LNCaP clone FGC (cell line): Measurements from ENCODE around the gene FIGNL1.

Source experiments
- DNase-seq: peaks from one replicate; pipeline ENCODE4 v3.0.0-alpha.2; 2011; ENCODE audit warnings: low read depth
- H3K4me3 ChIP-seq: 2 replicates; pipeline ENCODE4 v1.5.1; 2011; ENCODE audit warnings: mild to moderate bottlenecking, low read depth, low read length, control low read depth
- TF ChIP-seq, protein P1 (sequence below): IDR thresholded peaks from 2 replicates; pipeline ENCODE4 v1.5.1; 2012; ENCODE audit warnings: mild to moderate bottlenecking; ENCODE audit not compliant: control insufficient read depth, insufficient read depth; ENCODE audit errors: extremely low read depth

Gene FIGNL1

DNA sequence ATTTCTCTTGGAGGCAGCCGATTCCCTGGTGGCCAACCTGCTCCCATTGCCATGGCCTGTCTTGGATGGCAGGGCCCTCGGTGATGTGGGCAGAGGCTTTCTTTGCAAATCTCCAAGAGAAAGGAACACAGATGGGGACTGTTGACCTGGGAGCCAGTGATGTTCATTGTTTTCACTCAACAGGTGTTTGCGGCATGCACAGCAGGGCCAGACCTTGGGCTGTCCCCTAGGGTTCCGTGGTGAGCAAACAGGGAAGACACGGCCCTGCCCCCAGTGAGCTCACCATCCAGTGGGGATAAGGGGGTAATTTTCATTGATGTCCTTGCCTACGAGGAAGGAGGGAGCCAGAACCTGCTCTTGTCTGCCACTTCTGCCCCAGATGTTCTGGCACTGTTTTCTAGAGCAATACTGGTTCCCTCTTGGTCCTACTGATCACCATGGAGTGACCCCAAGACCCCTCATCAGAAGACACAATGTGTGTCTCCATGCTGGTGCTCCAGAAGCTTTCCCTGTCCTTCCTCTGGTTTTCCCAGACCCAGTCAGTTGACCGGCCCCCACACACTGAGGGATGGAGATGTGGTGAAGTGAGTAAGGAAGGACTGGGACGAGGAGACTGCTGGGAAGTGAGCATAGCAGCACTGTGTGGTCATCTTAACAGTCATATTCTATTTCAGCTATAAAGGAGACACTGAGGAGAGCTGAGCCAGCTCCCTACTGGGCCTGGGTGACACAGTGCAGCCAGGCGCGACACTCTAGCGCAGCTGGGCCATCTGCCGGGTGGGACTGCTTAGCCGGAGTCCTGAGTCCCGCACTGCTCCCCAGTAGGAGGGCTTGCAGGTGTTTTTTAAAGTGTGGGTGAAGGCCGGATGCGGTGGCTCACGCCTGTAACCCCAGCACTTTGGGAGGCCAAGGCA lies 20.4 kb upstream of the FIGNL1 start:
- DNase-seq, result no peak
- H3K4me3 ChIP-seq, result no peak overlapping the region
- TF ChIP-seq, protein P1, sequence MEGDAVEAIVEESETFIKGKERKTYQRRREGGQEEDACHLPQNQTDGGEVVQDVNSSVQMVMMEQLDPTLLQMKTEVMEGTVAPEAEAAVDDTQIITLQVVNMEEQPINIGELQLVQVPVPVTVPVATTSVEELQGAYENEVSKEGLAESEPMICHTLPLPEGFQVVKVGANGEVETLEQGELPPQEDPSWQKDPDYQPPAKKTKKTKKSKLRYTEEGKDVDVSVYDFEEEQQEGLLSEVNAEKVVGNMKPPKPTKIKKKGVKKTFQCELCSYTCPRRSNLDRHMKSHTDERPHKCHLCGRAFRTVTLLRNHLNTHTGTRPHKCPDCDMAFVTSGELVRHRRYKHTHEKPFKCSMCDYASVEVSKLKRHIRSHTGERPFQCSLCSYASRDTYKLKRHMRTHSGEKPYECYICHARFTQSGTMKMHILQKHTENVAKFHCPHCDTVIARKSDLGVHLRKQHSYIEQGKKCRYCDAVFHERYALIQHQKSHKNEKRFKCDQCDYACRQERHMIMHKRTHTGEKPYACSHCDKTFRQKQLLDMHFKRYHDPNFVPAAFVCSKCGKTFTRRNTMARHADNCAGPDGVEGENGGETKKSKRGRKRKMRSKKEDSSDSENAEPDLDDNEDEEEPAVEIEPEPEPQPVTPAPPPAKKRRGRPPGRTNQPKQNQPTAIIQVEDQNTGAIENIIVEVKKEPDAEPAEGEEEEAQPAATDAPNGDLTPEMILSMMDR, result no peak

DNA sequence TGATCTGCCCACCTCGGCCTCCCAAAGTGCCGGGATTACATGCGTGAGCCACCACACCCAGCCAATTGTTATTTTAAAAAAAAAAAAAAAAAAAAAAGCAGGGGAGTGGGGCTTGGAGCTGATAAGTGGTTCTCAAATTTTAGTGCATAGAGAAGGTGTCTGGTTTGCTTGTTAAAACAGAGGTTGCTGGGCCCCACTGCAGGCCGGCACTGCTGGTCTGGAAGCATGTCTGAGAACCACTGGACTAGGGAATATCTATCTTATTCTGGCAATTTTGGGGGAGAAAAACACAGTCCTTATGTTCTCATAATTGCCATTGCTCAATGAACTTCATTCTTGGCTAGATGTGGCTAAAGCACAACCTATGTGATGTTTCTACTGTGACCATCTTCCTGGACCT lies 19.0 kb upstream of the FIGNL1 start:
- no peak overlapping the region for H3K4me3 ChIP-seq
- TF ChIP-seq, protein P1, result no peak
- no peak for DNase-seq

DNA sequence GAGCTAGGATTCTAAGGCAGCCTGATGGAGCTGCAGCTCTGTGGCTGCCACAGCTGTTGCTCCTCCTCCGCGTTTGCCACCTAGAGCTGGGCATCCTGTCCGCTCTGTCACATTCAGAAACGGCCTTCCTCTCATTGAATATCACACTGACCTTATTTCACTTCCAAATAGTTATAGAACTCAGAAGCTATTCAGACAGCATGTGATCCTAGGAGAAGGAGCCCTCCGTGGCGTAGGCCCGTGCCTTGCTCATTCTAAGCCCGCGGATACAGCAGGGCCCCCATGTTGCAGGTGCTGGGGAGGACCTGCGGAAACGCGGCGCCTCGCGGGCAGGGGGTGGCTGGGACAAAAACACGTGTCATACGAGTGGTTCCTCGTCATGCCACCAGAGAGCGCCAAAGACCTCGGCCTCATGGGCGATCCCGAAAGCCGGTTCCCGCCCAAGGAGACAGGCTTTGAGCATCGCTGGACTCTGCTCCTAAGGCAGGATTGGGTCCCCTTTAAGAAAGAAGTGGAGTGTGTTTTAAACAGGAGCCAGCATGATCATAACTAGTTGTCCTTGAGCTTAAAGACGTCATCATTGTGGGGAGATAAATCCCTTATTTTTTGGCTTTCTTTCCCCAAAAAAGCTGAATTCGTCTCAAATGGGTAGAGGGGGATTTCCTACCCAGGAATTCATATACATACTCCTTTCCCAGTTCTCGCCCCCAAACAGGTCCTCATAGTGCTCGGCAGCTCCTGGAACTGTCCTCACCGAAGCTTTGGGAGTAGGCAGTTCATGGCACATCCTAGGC lies 17.9 kb upstream of the FIGNL1 start:
- peak; percentile 28 for DNase-seq
- peak overlapping the region; percentile 16; the same call in 1 of the 2 replicates for H3K4me3 ChIP-seq
- TF ChIP-seq, protein P1, result peak; percentile 83

DNA sequence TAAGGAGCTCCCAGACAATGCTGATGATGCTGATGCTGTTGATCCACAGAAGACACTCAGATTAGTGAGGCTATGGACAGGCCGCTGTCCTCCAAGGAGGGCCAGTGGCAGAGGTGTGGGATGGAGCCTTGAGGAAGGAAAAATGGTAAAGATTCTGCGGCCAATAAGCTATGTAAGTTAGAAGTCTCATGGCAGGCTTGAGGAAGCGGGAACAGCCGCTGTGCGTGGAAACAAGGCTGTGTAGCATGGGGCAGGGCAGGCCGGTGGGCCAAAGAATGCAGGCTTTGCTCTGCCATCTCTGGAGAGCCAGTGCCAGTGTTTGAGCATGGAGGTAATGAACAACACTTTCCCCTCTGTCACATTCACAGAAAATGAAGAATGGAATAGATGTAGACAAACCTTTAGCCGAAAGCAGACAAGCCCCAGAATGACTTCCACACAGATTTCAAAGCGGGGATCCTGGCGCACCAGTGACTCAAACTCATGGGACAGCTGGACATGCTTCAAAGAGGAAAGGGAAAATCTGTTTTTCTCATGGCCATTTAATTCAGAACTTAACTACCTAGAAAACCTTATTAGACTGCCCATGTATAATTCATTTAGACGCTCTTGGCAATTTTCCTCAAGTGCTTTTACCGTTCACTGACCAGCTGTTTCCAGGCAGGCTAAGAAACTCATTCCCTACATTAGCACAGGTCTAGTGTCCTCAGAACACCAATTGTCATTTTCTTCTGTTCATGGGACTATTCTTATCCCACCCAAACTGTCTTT lies 16.9 kb upstream of the FIGNL1 start:
- DNase-seq, result no peak
- H3K4me3 ChIP-seq, result no peak overlapping the region
- TF ChIP-seq, protein P1, result no peak

DNA sequence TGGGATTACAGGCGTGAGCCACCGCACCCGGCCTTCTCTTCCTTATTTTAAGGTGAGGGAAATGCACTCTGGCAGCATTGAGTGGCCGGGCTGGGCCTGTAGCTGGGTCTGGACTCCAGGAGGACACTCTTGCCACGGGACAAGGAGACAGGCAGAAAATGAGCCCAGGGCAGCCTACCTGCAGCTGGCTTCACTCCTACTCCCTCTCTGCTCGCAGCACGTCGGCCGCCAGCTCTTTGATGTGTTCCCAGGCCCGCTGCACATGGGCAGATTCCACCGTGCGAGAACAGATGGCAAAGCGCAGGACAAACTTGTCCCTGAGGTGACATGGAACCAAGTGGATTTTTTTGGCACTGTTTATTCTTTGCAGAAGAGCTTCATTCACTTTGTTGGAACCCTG lies 12.9 kb upstream of the FIGNL1 start:
- no peak overlapping the region for H3K4me3 ChIP-seq
- TF ChIP-seq, protein P1, result no peak
- DNase-seq, result no peak

DNA sequence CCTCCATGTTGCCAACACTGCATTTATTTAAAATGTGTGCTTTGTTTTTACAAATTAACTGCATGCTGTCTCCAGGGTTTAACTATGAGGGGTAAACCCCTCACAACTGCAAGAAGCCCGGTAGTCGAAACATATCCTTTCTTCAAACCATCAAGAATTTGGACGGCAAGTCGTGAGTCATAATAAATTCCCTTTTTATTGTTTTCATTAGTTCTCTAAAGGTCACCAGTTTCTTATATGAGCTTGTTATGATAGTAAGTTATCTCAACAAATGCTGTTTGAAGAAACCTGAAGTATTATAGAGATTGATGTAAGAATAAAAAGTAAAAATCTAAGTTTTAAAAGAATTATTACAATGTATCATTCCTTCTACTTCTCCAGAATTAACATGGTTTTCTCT lies 12.2 kb upstream of the FIGNL1 start:
- TF ChIP-seq, protein P1, result no peak
- H3K4me3 ChIP-seq, result no peak overlapping the region
- DNase-seq, result no peak
